ENCODE measurements around the gene HOXA11. TPM values are rescaled to one million over a fixed set of nuclear protein-coding genes. Genes with fewer than 3 reads are reported as not detected.

The HOXA11 gene
- total and polyA plus RNA-seq, 10 donors: not detected

DNA sequence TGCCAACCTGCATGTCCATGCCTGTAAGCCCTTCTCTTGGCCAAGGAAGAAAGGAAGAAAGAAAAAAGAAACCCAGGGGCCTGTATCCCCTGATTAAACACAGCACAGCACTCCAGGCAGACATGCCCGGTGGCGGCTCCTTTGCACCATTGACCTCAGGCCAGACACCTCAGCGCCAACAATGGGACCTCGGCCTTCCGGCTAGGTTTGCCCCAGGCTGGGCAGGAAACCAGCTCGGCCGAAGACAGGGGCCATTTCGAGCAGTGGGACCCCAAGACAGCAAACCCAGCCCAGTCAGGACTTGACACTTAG is 13.8 kb downstream of the HOXA11 start:
- H3K27ac ChIP-seq: no peak overlapping the region
- peak; percentile 62 for DNase-seq
- peaks cover 22 to 87% (median 54%) of the 10 kb centered on the region in 6 donors for H3K4me1 ChIP-seq
- intact Hi-C loops (cut with DNase I; ENCODE audit: low total_unique reads): no loop called here
- peaks cover 51 to 100% (median 100%) of the 10 kb centered on the region in 7 donors for H3K27me3 ChIP-seq (replicated peaks in 1 of 7)
- H3K36me3 ChIP-seq: no peaks in the 10 kb centered on the region
- H3K4me3 ChIP-seq: no peak overlapping the region
- H3K9me3 ChIP-seq: peaks cover 0 to 9% (median 0%) of the 10 kb centered on the region in 8 donors
- 3 to 16% (median 10%) methylated on average over 8 of the region's 8 CpGs for WGBS, 5 donors
- TF ChIP-seq CTCF (IDR thresholded peaks at IDR 0.05 in 8 of 11, conservative IDR thresholded peaks at IDR 0.05 in 3 of 11) (no peak), POLR2AphosphoS5 (IDR thresholded peaks at IDR 0.05) (peak in 2 of 3 donors; percentile 4 to 14), POLR2A (IDR thresholded peaks at IDR 0.05) (no peak)

- 27 to 29% (median 27%) methylated on average over 11 of the region's 11 CpGs for WGBS, 5 donors
- H3K4me1 ChIP-seq: peaks cover 23 to 89% (median 60%) of the 10 kb centered on the region in 6 donors
- H3K27ac ChIP-seq: no peak overlapping the region
- peaks cover 57 to 100% (median 100%) of the 10 kb centered on the region in 7 donors for H3K27me3 ChIP-seq (replicated peaks in 1 of 7)
- DNase-seq: no peak
- TF ChIP-seq POLR2AphosphoS5 (IDR thresholded peaks at IDR 0.05): no peak
- TF ChIP-seq POLR2A (IDR thresholded peaks at IDR 0.05): no peak
- TF ChIP-seq CTCF (IDR thresholded peaks at IDR 0.05 in 8 of 11, conservative IDR thresholded peaks at IDR 0.05 in 3 of 11): no peak
- intact Hi-C loops (cut with DNase I; ENCODE audit: low total_unique reads): no loop called here
- H3K9me3 ChIP-seq: peaks cover 0 to 14% (median 0%) of the 10 kb centered on the region in 8 donors
- H3K36me3 ChIP-seq: no peaks in the 10 kb centered on the region
- H3K4me3 ChIP-seq: no peak overlapping the region
These were observed 14.4 kb downstream of the HOXA11 start for GRCh38 chr7:27170426-27171324.

- H3K9me3 ChIP-seq: peaks cover 0 to 21% (median 0%) of the 10 kb centered on the region in 8 donors
- 2 to 17% (median 3%) methylated on average over 31 to 46 of the region's 46 CpGs for WGBS, 5 donors
- TF ChIP-seq CTCF (IDR thresholded peaks at IDR 0.05 in 8 of 11, conservative IDR thresholded peaks at IDR 0.05 in 3 of 11) (no peak), POLR2A (IDR thresholded peaks at IDR 0.05) (no peak), POLR2AphosphoS5 (IDR thresholded peaks at IDR 0.05) (no peak)
- peaks cover 65 to 100% (median 100%) of the 10 kb centered on the region in 7 donors for H3K27me3 ChIP-seq (replicated peaks in 1 of 7)
- H3K36me3 ChIP-seq: no peaks in the 10 kb centered on the region
- H3K27ac ChIP-seq: no peak overlapping the region
- peaks cover 30 to 93% (median 68%) of the 10 kb centered on the region in 6 donors for H3K4me1 ChIP-seq
- H3K4me3 ChIP-seq: peak overlapping the region in 3 of 8 donors; percentile 1 to 31 (median 10)
- DNase-seq: peak; percentile 69
- intact Hi-C loops (cut with DNase I; ENCODE audit: low total_unique reads): loop anchor here (10.0 kb wide), 1 partner anchor 1305 kb away; no protein-coding TSS in a partner anchor
These were observed 15.2 kb downstream of the HOXA11 start for GRCh38 chr7:27169658-27170425.
